GM06990 (cell line): ENCODE data around the gene RAB31.
A peak's percentile ranks its signal among the peaks of the same experiment; 100 is the strongest.

Source experiments
- DNase-seq: peaks from one replicate; pipeline ENCODE4 v3.0.0-alpha.2; 2011; ENCODE audit not compliant: insufficient read length; ENCODE audit errors: extremely low read depth
- H3K27me3 ChIP-seq: replicated peaks from 2 replicates; pipeline ENCODE4 v1.6.0; 2011; ENCODE audit warnings: low read length; ENCODE audit not compliant: control insufficient read depth, insufficient read depth
- H3K36me3 ChIP-seq: 2 replicates; pipeline ENCODE4 v1.5.1; 2011; ENCODE audit warnings: low read length; ENCODE audit not compliant: control insufficient read depth, insufficient read depth
- H3K4me3 ChIP-seq: replicated peaks from 2 replicates; pipeline ENCODE4 v1.5.1; 2011; ENCODE audit warnings: low read depth, mild to moderate bottlenecking, control low read depth, low read length
- CTCF ChIP-seq: IDR thresholded peaks from 2 replicates; pipeline ENCODE4 v1.5.1; 2011; ENCODE audit warnings: low read length, control low read depth, mild to moderate bottlenecking, inconsistent platforms; ENCODE audit not compliant: insufficient read depth, poor library complexity, severe bottlenecking

Gene RAB31

GRCh38 chr18:9707381-9708056 lies 582 bp upstream of the RAB31 start:
- Histone ChIP-seq H3K36me3 (no peaks in the 10 kb centered on the region), H3K27me3 (no peaks in the 10 kb centered on the region)
- no peak for DNase-seq

GRCh38 chr18:9708434-9709303 lies 568 bp downstream of the RAB31 start:
- Histone ChIP-seq H3K36me3 (no peaks in the 10 kb centered on the region), H3K4me3 (peak overlapping the region; percentile 86), H3K27me3 (no peaks in the 10 kb centered on the region)
- TF ChIP-seq CTCF = no peak
- peak; percentile 63 for DNase-seq

More at GRCh38 chr18:9707381-9708056, 582 bp upstream of the RAB31 start:
- no peak for TF ChIP-seq CTCF
- H3K4me3 ChIP-seq = peak overlapping the region; percentile 65

- no peak for TF ChIP-seq CTCF
- Histone ChIP-seq H3K4me3 (peak overlapping the region; percentile 86), H3K36me3 (no peaks in the 10 kb centered on the region), H3K27me3 (no peaks in the 10 kb centered on the region)
- no peak for DNase-seq
Measured at GRCh38 chr18:9709304-9709877, 1.3 kb downstream of the RAB31 start.

GRCh38 chr18:9710037-9710436 lies 1.9 kb downstream of the RAB31 start:
- TF ChIP-seq CTCF = no peak
- Histone ChIP-seq H3K4me3 (peak overlapping the region; percentile 86), H3K27me3 (no peaks in the 10 kb centered on the region), H3K36me3 (no peaks in the 10 kb centered on the region)
- no peak for DNase-seq

GRCh38 chr18:9711361-9712129 lies 3.4 kb downstream of the RAB31 start:
- H3K36me3 ChIP-seq = no peaks in the 10 kb centered on the region
- no peaks in the 10 kb centered on the region for H3K27me3 ChIP-seq
- H3K4me3 ChIP-seq = peak overlapping the region; percentile 39
- peak; percentile 61 for DNase-seq
- no peak for TF ChIP-seq CTCF
